ENCODE results near the gene IL22RA2.

The IL22RA2 gene

DNA sequence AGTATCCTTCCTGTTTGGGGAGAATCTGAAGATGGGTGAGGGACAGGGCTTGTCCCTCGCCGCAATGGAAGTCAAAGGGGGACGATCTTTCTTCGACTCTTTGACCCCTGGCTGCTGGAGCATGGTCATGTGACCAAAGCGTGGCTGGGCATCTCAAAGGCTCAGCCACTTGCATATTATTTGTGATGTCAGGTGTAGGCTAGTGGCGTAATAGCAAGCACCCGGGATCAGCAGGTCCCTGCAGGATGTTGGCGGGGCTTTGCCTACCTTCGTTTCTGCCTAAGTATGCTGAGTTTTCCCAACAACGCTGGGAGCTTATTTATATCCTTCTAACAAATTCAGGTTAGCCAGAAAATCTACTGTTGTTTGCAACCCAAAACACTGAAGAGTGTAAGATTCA, 78.4 kb downstream of the IL22RA2 start:
- DNase-seq (ENCODE audit: low read depth) = no peak

DNA sequence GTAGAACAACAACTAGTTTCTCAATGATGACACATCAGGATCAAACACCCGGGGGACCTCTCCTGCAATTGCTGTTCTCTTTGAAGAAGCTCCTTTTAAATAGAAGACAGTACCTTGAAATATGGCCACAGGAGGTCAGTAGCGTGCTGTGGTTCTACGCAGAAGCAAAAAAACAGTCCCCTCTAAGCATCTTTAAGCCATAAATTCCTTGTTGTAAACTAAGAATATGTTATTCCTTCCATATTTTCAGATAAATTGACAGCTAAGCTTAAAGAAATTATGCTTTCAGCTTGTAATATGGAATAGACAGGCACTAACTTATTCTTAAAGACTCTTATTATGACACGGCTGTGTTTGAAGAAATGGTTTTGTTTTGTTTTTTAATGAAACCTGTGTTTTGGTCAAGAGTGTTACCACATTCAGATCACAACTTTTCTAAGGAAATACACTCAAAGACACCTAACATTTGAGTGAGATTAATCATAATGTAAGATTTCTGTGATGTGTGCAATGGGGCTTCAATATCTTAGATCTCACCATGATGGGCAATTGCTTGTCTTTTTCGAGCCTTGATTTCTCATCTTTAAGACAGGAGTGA, 78.9 kb downstream of the IL22RA2 start:
- peak; percentile 15 for DNase-seq (ENCODE audit: low read depth)

Data from stimulated activated CD8-positive, alpha-beta memory T cell treated with anti-CD3 and anti-CD28 coated beads, Interleukin-12 subunit alpha, Interleukin-12 subunit beta, amount 100 ng/mL, for 1 hour (primary cell).